Right cardiac atrium (tissue), 5 donors: ENCODE results near the gene MSL1. TPM values are rescaled to one million over a fixed set of nuclear protein-coding genes. Genes with fewer than 3 reads are reported as not detected.
A peak's percentile ranks its signal among the peaks of the same experiment; 100 is the strongest.

Source experiments
- ATAC-seq, 2 donors: fragments of 200-7000 bp; cut with Tn5 transposase; one replicate each; pipeline versions ENCODE4 v1.8.0 to v1.9.1; 2020; ENCODE audit warnings: moderate library complexity in 2 of 2, mild to moderate bottlenecking in 1 of 2
- DNase-seq, 3 donors: peaks; one replicate each; pipeline ENCODE4 v3.0.0-alpha.2; 2020
- H3K27ac ChIP-seq: one replicate; pipeline ENCODE4 v1.5.1; 2013; ENCODE audit warnings: mild to moderate bottlenecking, low read length, control low read depth, moderate library complexity
- H3K27me3 ChIP-seq: one replicate; pipeline ENCODE4 v1.6.1; 2013; ENCODE audit not compliant: control insufficient read depth, insufficient read depth
- H3K4me1 ChIP-seq: one replicate; pipeline ENCODE4 v1.6.1; 2013; ENCODE audit warnings: low read length; ENCODE audit not compliant: control insufficient read depth, insufficient read depth
- H3K4me3 ChIP-seq: one replicate; pipeline ENCODE4 v1.5.1; 2013; ENCODE audit warnings: low read length, control low read depth
- H3K9me3 ChIP-seq: one replicate; pipeline ENCODE4 v1.6.1; 2013; ENCODE audit warnings: low read length; ENCODE audit not compliant: control insufficient read depth
- WGBS: extraction: QIAGEN DNeasy Blood & Tissue Kit; methylation state at CpG from one replicate; pipeline ENCODE4 v1.1.7; 2013; 5-methylcytosine and 5-hydroxymethylcytosine counted together
- intact Hi-C, 4 donors: fragments of 100-400 bp; cut with DNase I; formaldehyde crosslinking; loops; one replicate each; pipeline versions ENCODE4 v1.11.0 to v1.14.0; 2022 to 2023
- microRNA-seq, 2 donors: library from miRNA; unstranded; fragments of <30 nt; microRNA quantifications; one replicate each; pipeline ENCODE4 v1.2.0, GENCODE V29; 2020 to 2021
- polyA plus RNA-seq: library from polyadenylated mRNA; stranded (reverse); fragments of 200-250 nt; gene quantifications from one replicate; pipeline ENCODE4 v1.2.3, GENCODE V29; 2013
- total RNA-seq, 4 donors: library from RNA; stranded (reverse); fragmentation: NEBNext Ultra II Directional; extraction: Animal tissue kit (Norgen Biotek cat#: 25700); gene quantifications; one replicate each; pipeline ENCODE4 v1.2.1, GENCODE V29; 2021
- donor health status: healthy with polysubstance abuse.
- donor health status: DM: no; HTN: yes; CAD: no.
- donor health status: DM: no; HTN: no; CAD: no.
- donor health status: DM: no; HTN: yes; CAD: no; lungs with severe emphysema.
- donor health status: DM: yes; HTN: yes; CAD: no.

Gene MSL1
- total and polyA plus RNA-seq, 5 donors = 44.8 to 57.3 (median 54.4) TPM

GRCh38 chr17:40178660-40179059, 56.9 kb downstream of the MSL1 start:
- no peak overlapping the region for H3K4me3 ChIP-seq
- ATAC-seq (no peak), DNase-seq (no peak)
- 95% methylated on average over 7 of the region's 7 CpGs for WGBS
- intact Hi-C loops = no loop called here
- no peaks in the 10 kb centered on the region for H3K4me1 ChIP-seq
- no peak overlapping the region for H3K27ac ChIP-seq
- H3K27me3 ChIP-seq = no peaks in the 10 kb centered on the region
- H3K9me3 ChIP-seq = no peaks in the 10 kb centered on the region

GRCh38 chr17:40179923-40180659, 58.3 kb downstream of the MSL1 start:
- intact Hi-C loops = no loop called here
- ATAC-seq = no peak
- Histone ChIP-seq H3K9me3 (no peaks in the 10 kb centered on the region), H3K4me1 (no peaks in the 10 kb centered on the region), H3K27ac (no peak overlapping the region), H3K4me3 (no peak overlapping the region), H3K27me3 (no peaks in the 10 kb centered on the region)
- DNase-seq = no peak
- 79% methylated on average over 6 of the region's 6 CpGs for WGBS

- peak in 1 of 2 donors; percentile 25 for ATAC-seq
- WGBS = 58% methylated on average over 5 of the region's 5 CpGs
These were observed 58.9 kb downstream of the MSL1 start for GRCh38 chr17:40180694-40181093.

GRCh38 chr17:40181205-40181604, 59.4 kb downstream of the MSL1 start:
- no peaks in the 10 kb centered on the region for H3K9me3 ChIP-seq
- H3K4me1 ChIP-seq = no peaks in the 10 kb centered on the region
- no peak for DNase-seq
- ATAC-seq = no peak
- 69% methylated on average over 8 of the region's 8 CpGs for WGBS
- no peaks in the 10 kb centered on the region for H3K27me3 ChIP-seq
- intact Hi-C loops = no loop called here
- H3K27ac ChIP-seq = no peak overlapping the region
- H3K4me3 ChIP-seq = no peak overlapping the region

More at GRCh38 chr17:40180694-40181093, 58.9 kb downstream of the MSL1 start:
- intact Hi-C loops = no loop called here
- Histone ChIP-seq H3K27ac (no peak overlapping the region), H3K27me3 (no peaks in the 10 kb centered on the region), H3K9me3 (no peaks in the 10 kb centered on the region), H3K4me1 (no peaks in the 10 kb centered on the region), H3K4me3 (no peak overlapping the region)
- no peak for DNase-seq

- Histone ChIP-seq H3K4me1 (no peaks in the 10 kb centered on the region), H3K4me3 (no peak overlapping the region), H3K27ac (no peak overlapping the region), H3K9me3 (no peaks in the 10 kb centered on the region), H3K27me3 (no peaks in the 10 kb centered on the region)
- ATAC-seq (no peak), DNase-seq (no peak)
- 75% methylated on average over 6 of the region's 6 CpGs for WGBS
- intact Hi-C loops = no loop called here
These were observed 60.8 kb downstream of the MSL1 start for GRCh38 chr17:40182606-40183005.

Small RNA genes lying within 50 kb of the gene (microRNA-seq; reads per million reads assigned to microRNA genes)
- 0 to 2.5 reads per million in 2 donors for gene MIR6866

Other genes starting within 250 kb of the MSL1 start
- gene GSDMB, start 203.3 kb upstream of the MSL1 start, total RNA-seq = 1 to 10 TPM; 1.9 to 2.9 (median 2.4) TPM
- gene GSDMB, start 203.3 kb upstream of the MSL1 start, polyA plus RNA-seq = 1.8 TPM
- 10 to 100 TPM; 37.0 to 42.3 (median 39.3) TPM for gene ORMDL3, start 194.4 kb upstream of the MSL1 start, total RNA-seq
- gene ORMDL3, start 194.4 kb upstream of the MSL1 start, polyA plus RNA-seq = 46.6 TPM
- gene LRRC3C, start 194.2 kb upstream of the MSL1 start, total RNA-seq = not detected
- not detected for gene LRRC3C, start 194.2 kb upstream of the MSL1 start, polyA plus RNA-seq
- under 1 TPM in 3 of 4 donors, not detected in 1; 0.29 to 0.97 (median 0.53) TPM for gene GSDMA, start 159.0 kb upstream of the MSL1 start, total RNA-seq
- gene GSDMA, start 159.0 kb upstream of the MSL1 start, polyA plus RNA-seq = not detected
- gene PSMD3, start 141.2 kb upstream of the MSL1 start, total RNA-seq = 10 to 100 TPM; 80.0 to 83.1 (median 81.1) TPM
- 85.8 TPM for gene PSMD3, start 141.2 kb upstream of the MSL1 start, polyA plus RNA-seq
- gene CSF3, start 106.5 kb upstream of the MSL1 start, total RNA-seq = under 1 TPM in 2 of 4 donors, not detected in 2; 0.40 to 0.58 TPM
- gene CSF3, start 106.5 kb upstream of the MSL1 start, polyA plus RNA-seq = 0.97 TPM
- 10 to 100 TPM; 54.3 to 60.5 (median 54.7) TPM for gene MED24, start 67.6 kb upstream of the MSL1 start, total RNA-seq
- 45.1 TPM for gene MED24, start 67.6 kb upstream of the MSL1 start, polyA plus RNA-seq
- gene THRA, start 59.0 kb upstream of the MSL1 start, total RNA-seq = 10 to 100 TPM; 80.6 to 99.5 (median 95.9) TPM
- gene THRA, start 59.0 kb upstream of the MSL1 start, polyA plus RNA-seq = 73.3 TPM
- gene NR1D1, start 21.4 kb upstream of the MSL1 start, total RNA-seq = 10 to 100 TPM; 10.2 to 25.1 (median 18.8) TPM
- gene NR1D1, start 21.4 kb upstream of the MSL1 start, polyA plus RNA-seq = 12.3 TPM
- gene CASC3, start 18.6 kb downstream of the MSL1 start, total RNA-seq = 10 to 100 TPM; 50.2 to 56.7 (median 50.7) TPM
- gene CASC3, start 18.6 kb downstream of the MSL1 start, polyA plus RNA-seq = 23.4 TPM
- gene RAPGEFL1, start 55.5 kb downstream of the MSL1 start, total RNA-seq = 1 to 10 TPM; 2.7 to 5.6 (median 4.1) TPM
- gene RAPGEFL1, start 55.5 kb downstream of the MSL1 start, polyA plus RNA-seq = 3.8 TPM
- gene WIPF2, start 97.3 kb downstream of the MSL1 start, total RNA-seq = 10 to 100 TPM; 11.1 to 14.6 (median 13.5) TPM
- gene WIPF2, start 97.3 kb downstream of the MSL1 start, polyA plus RNA-seq = 8.2 TPM
- gene CDC6, start 165.9 kb downstream of the MSL1 start, total RNA-seq = 1 to 10 TPM; 1.0 to 1.8 (median 1.3) TPM
- 0.36 TPM for gene CDC6, start 165.9 kb downstream of the MSL1 start, polyA plus RNA-seq
- gene RARA, start 187.2 kb downstream of the MSL1 start, total RNA-seq = 10 to 100 TPM; 26.2 to 39.0 (median 29.1) TPM
- 28.3 TPM for gene RARA, start 187.2 kb downstream of the MSL1 start, polyA plus RNA-seq
- gene GJD3, start 242.8 kb downstream of the MSL1 start, total RNA-seq = 1 to 10 TPM in 1 of 4 donors, under 1 TPM in 3; 0.74 to 1.4 (median 0.86) TPM
- gene GJD3, start 242.8 kb downstream of the MSL1 start, polyA plus RNA-seq = 0.27 TPM